EL (cell line): ENCODE results near the gene C22orf23.
"Not testable (repeated sequence)": the region's sequence is repeated elsewhere in the genome, so short reads cannot be mapped to it uniquely, and the experiment has no call there.

ENCODE experiments used
- DNase-seq: peaks from one replicate; pipeline ENCODE4 v3.0.0-alpha.2; 2016

The C22orf23 gene

GRCh38 chr22:37982151-37982785, 28.9 kb upstream of the C22orf23 start:
- DNase-seq = no peak

GRCh38 chr22:37981282-37982011, 28.0 kb upstream of the C22orf23 start:
- no peak for DNase-seq

GRCh38 chr22:37979782-37980181, 26.4 kb upstream of the C22orf23 start:
- DNase-seq = no peak

GRCh38 chr22:37976547-37976946, 23.1 kb upstream of the C22orf23 start:
- no peak for DNase-seq

GRCh38 chr22:37976022-37976421, 22.6 kb upstream of the C22orf23 start:
- not testable (repeated sequence) for DNase-seq

GRCh38 chr22:37975153-37975552, 21.8 kb upstream of the C22orf23 start:
- no peak for DNase-seq

- DNase-seq = no peak
Observed at GRCh38 chr22:37973271-37974170, 20.1 kb upstream of the C22orf23 start.

GRCh38 chr22:37972527-37972926, 19.1 kb upstream of the C22orf23 start:
- no peak for DNase-seq

- DNase-seq = no peak
Observed at GRCh38 chr22:37971475-37972434, 18.4 kb upstream of the C22orf23 start.

- DNase-seq = no peak
Observed at GRCh38 chr22:37970864-37971263, 17.5 kb upstream of the C22orf23 start.

- no peak for DNase-seq
Observed at GRCh38 chr22:37968452-37969251, 15.3 kb upstream of the C22orf23 start.

- no peak for DNase-seq
Observed at GRCh38 chr22:37967637-37968451, 14.4 kb upstream of the C22orf23 start.

GRCh38 chr22:37967147-37967546, 13.7 kb upstream of the C22orf23 start:
- no peak for DNase-seq

- peak; percentile 24 for DNase-seq
Observed at GRCh38 chr22:37965940-37966664, 12.7 kb upstream of the C22orf23 start.

- DNase-seq = no peak
Observed at GRCh38 chr22:37961062-37961461, 7.7 kb upstream of the C22orf23 start.

- no peak for DNase-seq
Observed at GRCh38 chr22:37959231-37959825, 5.9 kb upstream of the C22orf23 start.

GRCh38 chr22:37957232-37957631, 3.8 kb upstream of the C22orf23 start:
- no peak for DNase-seq

GRCh38 chr22:37955825-37956397, 2.5 kb upstream of the C22orf23 start:
- not testable (repeated sequence) for DNase-seq

- DNase-seq = no peak
Observed at GRCh38 chr22:37954686-37955085, 1.3 kb upstream of the C22orf23 start.
